EL (cell line): ENCODE measurements around the gene MARCKSL1.
A peak's percentile ranks its signal among the peaks of the same experiment; 100 is the strongest.
"Not testable (repeated sequence)": the region's sequence is repeated elsewhere in the genome, so short reads cannot be mapped to it uniquely, and the experiment has no call there.

ENCODE experiments used
- DNase-seq: peaks from one replicate; pipeline ENCODE4 v3.0.0-alpha.2; 2016

Gene MARCKSL1

GRCh38 chr1:32332290-32333079 is 3.5 kb downstream of the MARCKSL1 start:
- no peak for DNase-seq

- no peak for DNase-seq
Observed at GRCh38 chr1:32331549-32331948, 4.5 kb downstream of the MARCKSL1 start.

- no peak for DNase-seq
Observed at GRCh38 chr1:32330558-32331151, 5.4 kb downstream of the MARCKSL1 start.

- no peak for DNase-seq
Observed at GRCh38 chr1:32329931-32330466, 6.0 kb downstream of the MARCKSL1 start.

GRCh38 chr1:32327204-32327603 is 8.8 kb downstream of the MARCKSL1 start:
- DNase-seq: no peak

- DNase-seq: no peak
Observed at GRCh38 chr1:32321712-32322291, 14.2 kb downstream of the MARCKSL1 start.

GRCh38 chr1:32318127-32318869 is 17.7 kb downstream of the MARCKSL1 start:
- no peak for DNase-seq

- no peak for DNase-seq
Observed at GRCh38 chr1:32316903-32317277, 19.1 kb downstream of the MARCKSL1 start.

GRCh38 chr1:32311709-32312393 is 24.2 kb downstream of the MARCKSL1 start:
- no peak for DNase-seq

GRCh38 chr1:32309960-32310359 is 26.1 kb downstream of the MARCKSL1 start:
- DNase-seq: no peak

GRCh38 chr1:32307324-32307723 is 28.7 kb downstream of the MARCKSL1 start:
- peak; percentile 33 for DNase-seq

GRCh38 chr1:32305310-32305709 is 30.7 kb downstream of the MARCKSL1 start:
- no peak for DNase-seq

GRCh38 chr1:32303997-32304622 is 31.9 kb downstream of the MARCKSL1 start:
- DNase-seq: peak; percentile 28

- no peak for DNase-seq
Observed at GRCh38 chr1:32303358-32303757, 32.7 kb downstream of the MARCKSL1 start.

GRCh38 chr1:32299327-32299726 is 36.7 kb downstream of the MARCKSL1 start:
- DNase-seq: no peak

- not testable (repeated sequence) for DNase-seq
Observed at GRCh38 chr1:32298211-32298610, 37.8 kb downstream of the MARCKSL1 start.

- DNase-seq: peak; percentile 97
Observed at GRCh38 chr1:32291708-32292538, 44.1 kb downstream of the MARCKSL1 start, which contains the start of gene HDAC1. Gene HDAC1, plus strand, starts transcription at chr1:32292083. Its CDS starts 87 bp downstream, at chr1:32292170.

GRCh38 chr1:32291145-32291707 is 44.8 kb downstream of the MARCKSL1 start:
- DNase-seq: peak; percentile 68

- no peak for DNase-seq
Observed at GRCh38 chr1:32289256-32289655, 46.8 kb downstream of the MARCKSL1 start.

GRCh38 chr1:32286763-32287162 is 49.3 kb downstream of the MARCKSL1 start:
- DNase-seq: no peak

GRCh38 chr1:32285658-32286057 is 50.4 kb downstream of the MARCKSL1 start:
- DNase-seq: no peak
